SK-N-SH (cell line): ENCODE results near the gene PPIL1. TPM values are rescaled to one million over a fixed set of nuclear protein-coding genes. Genes with fewer than 3 reads are reported as not detected.

ENCODE experiments used
- CTCF ChIA-PET: fragments of 300-600, 350-600 bp; formaldehyde crosslinking; extraction: SDS; loops from one replicate; lab custom pipeline; 2021; lab: Yijun Ruan, JAX
- POLR2A ChIA-PET: fragments of 350-600 bp; sonication (Branson Sonifier 250); formaldehyde crosslinking; extraction: SDS; loops from one replicate; lab custom pipeline; 2020; ENCODE audit warnings: antibody characterized with exemption, inconsistent platforms; lab: Yijun Ruan, JAX
- DNase-seq: peaks from one replicate; pipeline ENCODE4 v3.0.0; 2012
- H2AFZ ChIP-seq: fragments of 200-600 bp; sonication (generic); 2 replicates; pipeline ENCODE4 v1.8.1; 2016; ENCODE audit warnings: antibody characterized with exemption, mild to moderate bottlenecking, low read depth
- H3F3A ChIP-seq: fragments of 200-600 bp; sonication (generic); replicated peaks from 2 replicates; pipeline ENCODE3; 2016; ENCODE audit warnings: antibody characterized with exemption, mild to moderate bottlenecking; ENCODE audit not compliant: insufficient read depth
- H3K27ac ChIP-seq, 2 experiments: fragments of 200-500 bp in 1 of 2; fragments of 200-600 bp in 1 of 2; sonication (Bioruptor generic) in 1 of 2; sonication (generic), shearing (Covaris generic) in 1 of 2; 2 replicates each; pipeline versions ENCODE4 v1.5.1 to v1.6.1; 2014 to 2016; ENCODE audit warnings: low read depth in 2 of 2, inconsistent platforms in 1 of 2, low read length in 1 of 2, mild to moderate bottlenecking in 1 of 2, mixed read lengths in 1 of 2
- H3K27me3 ChIP-seq: fragments of 200-600 bp; sonication (generic), shearing (Covaris generic); 2 replicates; pipeline ENCODE4 v1.6.1; 2016; ENCODE audit warnings: mixed run types; ENCODE audit not compliant: insufficient read depth
- H3K36me3 ChIP-seq, 2 experiments: fragments of 200-500 bp in 1 of 2; fragments of 200-600 bp in 1 of 2; sonication (Bioruptor generic) in 1 of 2; sonication (generic) in 1 of 2; replicated peaks in 1 of 2; 2 replicates each; pipeline versions ENCODE3 to v1.5.1; 2014 to 2016; ENCODE audit warnings: low read length in 1 of 2, mild to moderate bottlenecking in 1 of 2; ENCODE audit not compliant: insufficient read depth in 2 of 2, control insufficient read depth in 1 of 2
- H3K4me1 ChIP-seq, 2 experiments: fragments of 200-500 bp in 1 of 2; fragments of 200-600 bp in 1 of 2; sonication (Bioruptor generic) in 1 of 2; sonication (generic), shearing (Covaris generic) in 1 of 2; 2 replicates each; pipeline versions ENCODE4 v1.5.1 to v1.6.1; 2014 to 2016; ENCODE audit warnings: low read depth in 1 of 2, low read length in 1 of 2, mixed run types in 1 of 2; ENCODE audit not compliant: insufficient read depth in 2 of 2, control insufficient read depth in 1 of 2
- H3K4me2 ChIP-seq: fragments of 200-600 bp; sonication (generic), shearing (Covaris generic); 2 replicates; pipeline ENCODE4 v1.6.1; 2017; ENCODE audit warnings: mixed run types
- H3K4me3 ChIP-seq, 2 experiments: fragments of 200-500 bp in 1 of 2; fragments of 200-600 bp in 1 of 2; sonication (Bioruptor generic) in 1 of 2; sonication (generic), shearing (Covaris generic) in 1 of 2; 2 replicates each; pipeline versions ENCODE4 v1.5.1 to v1.8.1; 2014 to 2016; ENCODE audit warnings: low read depth in 2 of 2, inconsistent platforms in 1 of 2, low read length in 1 of 2, mild to moderate bottlenecking in 1 of 2, mixed read lengths in 1 of 2, moderate library complexity in 1 of 2
- H3K79me2 ChIP-seq: fragments of 200-600 bp; sonication (generic); 2 replicates; pipeline ENCODE4 v1.8.1; 2017; ENCODE audit warnings: mild to moderate bottlenecking; ENCODE audit not compliant: insufficient read depth
- H3K9ac ChIP-seq: fragments of 200-600 bp; sonication (generic); 2 replicates; pipeline ENCODE4 v1.6.1; 2017; ENCODE audit warnings: mixed run types
- H3K9me2 ChIP-seq: fragments of 200-600 bp; sonication (generic); 2 replicates; pipeline ENCODE4 v1.6.1; 2017; ENCODE audit warnings: mixed run types
- H3K9me3 ChIP-seq: fragments of 200-600 bp; sonication (generic); 2 replicates; pipeline ENCODE4 v1.6.1; 2017; ENCODE audit warnings: mixed run types, mild to moderate bottlenecking, moderate library complexity
- H4K20me1 ChIP-seq: fragments of 200-600 bp; sonication (generic); 2 replicates; pipeline ENCODE4 v1.6.1; 2017; ENCODE audit warnings: mild to moderate bottlenecking, mixed run types; ENCODE audit not compliant: insufficient read depth
- ELF1 ChIP-seq: IDR thresholded peaks from 2 replicates; pipeline ENCODE4 v1.4.0; 2012
- EZH2phosphoT487 ChIP-seq: fragments of 200-600 bp; sonication (generic); IDR thresholded peaks from 2 replicates; pipeline ENCODE4 v1.6.1; 2017; ENCODE audit warnings: low read depth, mixed run types, mild to moderate bottlenecking, antibody characterized with exemption, moderate library complexity, borderline replicate concordance
- FOSL2 ChIP-seq: IDR thresholded peaks from 2 replicates; pipeline ENCODE4 v1.4.0; 2012; ENCODE audit warnings: low read depth, mild to moderate bottlenecking, moderate library complexity, borderline replicate concordance
- GABPA ChIP-seq: IDR thresholded peaks from 2 replicates; pipeline ENCODE4 v1.4.0; 2012; ENCODE audit warnings: low read depth, mild to moderate bottlenecking
- MAX ChIP-seq: IDR thresholded peaks from 2 replicates; pipeline ENCODE4 v1.4.0; 2012; ENCODE audit warnings: low read depth
- MXI1 ChIP-seq: IDR thresholded peaks from 2 replicates; pipeline ENCODE4 v1.6.1; 2012; ENCODE audit warnings: mild to moderate bottlenecking, low read depth, low read length, improper control_type of control experiment
- NFIC ChIP-seq: IDR thresholded peaks from 2 replicates; pipeline ENCODE4 v1.4.0; 2012; ENCODE audit warnings: borderline replicate concordance
- PBX3 ChIP-seq: IDR thresholded peaks from 2 replicates; pipeline ENCODE4; 2012
- RAD21 ChIP-seq: IDR thresholded peaks from 2 replicates; pipeline ENCODE4 v1.6.1; 2012; ENCODE audit warnings: mild to moderate bottlenecking, low read length
- REST ChIP-seq: IDR thresholded peaks from 2 replicates; pipeline ENCODE4 v1.6.1; 2012; ENCODE audit warnings: mild to moderate bottlenecking, low read depth, low read length, moderate library complexity
- RXRA ChIP-seq: IDR thresholded peaks from 2 replicates; pipeline ENCODE4 v1.4.0; 2012; ENCODE audit warnings: low read depth, mild to moderate bottlenecking, borderline replicate concordance
- SIN3A ChIP-seq: IDR thresholded peaks from 2 replicates; pipeline ENCODE4 v1.6.1; 2012; ENCODE audit warnings: low read depth, mild to moderate bottlenecking, low read length, moderate library complexity, borderline replicate concordance
- ZBTB33 ChIP-seq: IDR thresholded peaks from 2 replicates; pipeline ENCODE4 v1.4.0; 2012; ENCODE audit warnings: low read depth, borderline replicate concordance
- WGBS: methylation state at CpG from one replicate; pipeline ENCODE4 v1.1.6; 2017; ENCODE audit warnings: low lambda C conversion rate; 5-methylcytosine and 5-hydroxymethylcytosine counted together
- polyA plus RNA-seq, 3 experiments: library from polyadenylated mRNA; depleted of rRNA; stranded (reverse); fragments of >200 nt; gene quantifications; 2 replicates each; pipeline ENCODE4 v1.2.3, GENCODE V29; 2012

The PPIL1 gene
- polyA plus RNA-seq, 1 of the 3 experiments (the other 2 are of a cell fraction): 36.6 TPM

- TF ChIP-seq MAX (no peak), ELF1 (no peak)
Observed at GRCh38 chr6:36841756-36842155, 32.8 kb downstream of the PPIL1 start (continued).

- H3K9me2 ChIP-seq: no peaks in the 10 kb centered on the region
- H2AFZ ChIP-seq: no peak overlapping the region
- peak overlapping the region; percentile 84 for H3K4me2 ChIP-seq
- peak overlapping the region in 1 of 2 experiments; percentile 62; a peak in 1 of 4 replicates for H3K4me3 ChIP-seq
- DNase-seq: no peak
- peaks cover 12% of the 10 kb centered on the region for H3K27me3 ChIP-seq
- peaks cover 4% of the 10 kb centered on the region for H3F3A ChIP-seq
- ChIA-PET CTCF (interaction anchor here (0.6 to 3.9 kb wide), 5 partner anchors 9 to 202 kb away, joined by 3 to 19 read pairs (median 4); no protein-coding TSS in a partner anchor), POLR2A (interaction anchor here (0.6 kb wide), 1 partner anchor 325 kb away, joined by 3 read pairs; no protein-coding TSS in a partner anchor)
- no peak for TF ChIP-seq NFIC
- no peak for TF ChIP-seq REST
- no peak for TF ChIP-seq SIN3A
- TF ChIP-seq FOSL2: no peak
- no peak for TF ChIP-seq MAX
- no peak for TF ChIP-seq ZBTB33
- TF ChIP-seq PBX3: no peak
- no peak for TF ChIP-seq MXI1
- TF ChIP-seq RXRA: no peak
- TF ChIP-seq EZH2phosphoT487: no peak
- TF ChIP-seq GABPA: no peak
- no peak for TF ChIP-seq ELF1
- no peak for TF ChIP-seq RAD21
- no peaks in the 10 kb centered on the region for H3K9me3 ChIP-seq
- 93% methylated on average over 23 of the region's 44 CpGs for WGBS
- H3K27ac ChIP-seq: no peak overlapping the region
- no peaks in the 10 kb centered on the region for H4K20me1 ChIP-seq
- no peak overlapping the region for H3K9ac ChIP-seq
- no peaks in the 10 kb centered on the region for H3K79me2 ChIP-seq
- H3K4me1 ChIP-seq: peaks cover 0 to 23% of the 10 kb centered on the region in 2 experiments; a peak in 1 of 4 replicates
- H3K36me3 ChIP-seq: no peaks in the 10 kb centered on the region
Observed at GRCh38 chr6:36840432-36841403, 33.9 kb downstream of the PPIL1 start.
